Neutrophil (primary cell): Measurements from ENCODE around the gene SETD7.
"Not testable (repeated sequence)": the region's sequence is repeated elsewhere in the genome, so short reads cannot be mapped to it uniquely, and the experiment has no call there.

Experiments used
- H3K27ac ChIP-seq: fragments of 200-600 bp; sonication (generic); 2 replicates; pipeline ENCODE4 v1.5.1; 2016; ENCODE audit warnings: mild to moderate bottlenecking, moderate library complexity
- H3K27me3 ChIP-seq: fragments of 200-600 bp; sonication (generic); 2 replicates; pipeline ENCODE4 v1.6.0; 2016; ENCODE audit warnings: mild to moderate bottlenecking
- H3K36me3 ChIP-seq: fragments of 200-600 bp; sonication (generic); 2 replicates; pipeline ENCODE4 v1.5.1; 2017
- H3K4me1 ChIP-seq, 2 experiments: fragments of 200-600 bp in 1 of 2; sonication (generic) in 1 of 2; 1 replicate in 1 of 2; 2 replicates in 1 of 2; pipeline versions ENCODE4 v1.5.1 to v1.6.1; 2013 to 2016; ENCODE audit warnings: low read depth in 1 of 2, low read length in 1 of 2, mild to moderate bottlenecking in 1 of 2, moderate library complexity in 1 of 2; ENCODE audit not compliant: control insufficient read depth in 1 of 2, insufficient read depth in 1 of 2
- H3K4me3 ChIP-seq, 2 experiments: fragments of 200-600 bp in 1 of 2; sonication (generic) in 1 of 2; 1 replicate in 1 of 2; 2 replicates in 1 of 2; pipeline ENCODE4 v1.5.1; 2013 to 2016; ENCODE audit warnings: low read depth in 1 of 2, low read length in 1 of 2, mild to moderate bottlenecking in 1 of 2, moderate library complexity in 1 of 2
- H3K9me3 ChIP-seq: fragments of 200-600 bp; sonication (generic); 2 replicates; pipeline ENCODE4 v1.5.1; 2016
- TF ChIP-seq, protein P1 (sequence below): fragments of 200-600 bp; sonication (generic); IDR thresholded peaks from 2 replicates; pipeline ENCODE4 v1.5.1; 2016; ENCODE audit warnings: antibody characterized with exemption

The SETD7 gene

DNA sequence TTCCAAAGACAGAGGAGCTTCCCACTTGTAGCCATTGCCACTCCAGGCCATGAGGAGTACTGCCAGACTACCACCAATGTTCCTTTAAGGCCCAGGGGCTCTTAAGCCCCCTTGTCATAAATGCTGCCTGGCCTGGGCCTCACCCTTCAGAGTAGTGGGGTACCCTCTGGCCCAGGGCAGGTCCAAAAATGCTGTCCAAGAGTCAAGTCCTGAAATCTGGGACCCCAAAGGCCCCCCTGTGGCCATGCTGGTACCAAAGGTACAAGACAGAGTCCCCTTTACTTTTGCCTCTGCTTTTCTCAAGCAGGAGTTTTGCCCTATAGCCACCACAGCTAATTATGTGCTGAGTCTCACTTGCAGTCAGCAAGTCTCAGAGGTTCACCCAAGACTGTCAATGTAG is 85.7 kb downstream of the SETD7 start:
- no peaks in the 10 kb centered on the region for H3K27me3 ChIP-seq
- no peaks in the 10 kb centered on the region for H3K9me3 ChIP-seq
- TF ChIP-seq, protein P1, sequence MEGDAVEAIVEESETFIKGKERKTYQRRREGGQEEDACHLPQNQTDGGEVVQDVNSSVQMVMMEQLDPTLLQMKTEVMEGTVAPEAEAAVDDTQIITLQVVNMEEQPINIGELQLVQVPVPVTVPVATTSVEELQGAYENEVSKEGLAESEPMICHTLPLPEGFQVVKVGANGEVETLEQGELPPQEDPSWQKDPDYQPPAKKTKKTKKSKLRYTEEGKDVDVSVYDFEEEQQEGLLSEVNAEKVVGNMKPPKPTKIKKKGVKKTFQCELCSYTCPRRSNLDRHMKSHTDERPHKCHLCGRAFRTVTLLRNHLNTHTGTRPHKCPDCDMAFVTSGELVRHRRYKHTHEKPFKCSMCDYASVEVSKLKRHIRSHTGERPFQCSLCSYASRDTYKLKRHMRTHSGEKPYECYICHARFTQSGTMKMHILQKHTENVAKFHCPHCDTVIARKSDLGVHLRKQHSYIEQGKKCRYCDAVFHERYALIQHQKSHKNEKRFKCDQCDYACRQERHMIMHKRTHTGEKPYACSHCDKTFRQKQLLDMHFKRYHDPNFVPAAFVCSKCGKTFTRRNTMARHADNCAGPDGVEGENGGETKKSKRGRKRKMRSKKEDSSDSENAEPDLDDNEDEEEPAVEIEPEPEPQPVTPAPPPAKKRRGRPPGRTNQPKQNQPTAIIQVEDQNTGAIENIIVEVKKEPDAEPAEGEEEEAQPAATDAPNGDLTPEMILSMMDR = no peak

DNA sequence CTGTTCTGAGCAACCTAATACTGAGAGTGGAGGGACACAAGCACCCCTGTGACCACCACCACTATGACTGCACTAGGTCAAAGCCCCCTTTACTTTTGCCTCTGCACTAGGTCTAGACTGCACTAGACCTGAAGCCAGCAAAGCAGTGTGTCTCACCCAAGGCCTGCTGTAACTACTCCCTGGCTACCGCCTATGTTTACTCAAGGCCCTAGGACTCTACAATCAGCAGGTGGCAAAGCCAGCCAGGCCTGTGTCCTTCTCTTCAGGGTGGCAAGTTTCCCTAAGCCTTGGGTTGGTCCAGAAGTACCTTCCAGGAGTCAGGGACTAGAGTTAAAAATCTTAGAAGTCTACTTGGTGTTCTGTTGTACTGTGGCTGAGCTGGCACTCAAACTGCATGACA is 86.2 kb downstream of the SETD7 start:
- Histone ChIP-seq H3K4me1 (peaks cover 15 to 18% of the 10 kb centered on the region in 2 experiments), H3K27me3 (no peaks in the 10 kb centered on the region), H3K27ac (peak overlapping the region; percentile 73), H3K9me3 (no peaks in the 10 kb centered on the region), H3K36me3 (peaks cover 26% of the 10 kb centered on the region), H3K4me3 (no peak overlapping the region)
- TF ChIP-seq, protein P1 = no peak

More for the DNA sequence above, 85.7 kb downstream of the SETD7 start:
- Histone ChIP-seq H3K27ac (peak overlapping the region; percentile 73), H3K4me1 (peaks cover 15 to 18% of the 10 kb centered on the region in 2 experiments), H3K36me3 (peaks cover 29% of the 10 kb centered on the region), H3K4me3 (no peak overlapping the region)

DNA sequence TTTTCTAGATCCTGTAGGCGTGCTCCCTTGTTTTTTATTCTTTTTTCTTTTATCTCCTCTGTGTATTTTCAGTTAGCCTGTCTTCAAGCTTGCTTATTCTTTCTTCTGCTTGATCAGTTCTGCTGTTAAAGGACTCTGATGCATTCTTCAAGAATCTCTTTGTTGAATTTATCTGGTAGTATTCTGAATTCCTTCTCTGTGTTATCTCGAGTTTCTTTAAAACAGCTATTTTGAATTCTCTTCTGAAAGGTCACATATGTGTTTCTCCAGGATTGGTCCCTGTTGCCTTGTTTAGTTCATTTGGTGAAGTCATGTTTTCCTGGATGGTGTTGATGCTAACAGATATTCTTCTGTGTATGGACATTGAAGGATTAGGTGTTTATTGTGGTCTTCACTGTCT is 86.8 kb downstream of the SETD7 start:
- Histone ChIP-seq H3K4me3 (no peak overlapping the region), H3K4me1 (peaks cover 15 to 18% of the 10 kb centered on the region in 2 experiments), H3K27ac (no peak overlapping the region), H3K9me3 (no peaks in the 10 kb centered on the region), H3K36me3 (peaks cover 20% of the 10 kb centered on the region), H3K27me3 (no peaks in the 10 kb centered on the region)
- TF ChIP-seq, protein P1 = no peak

DNA sequence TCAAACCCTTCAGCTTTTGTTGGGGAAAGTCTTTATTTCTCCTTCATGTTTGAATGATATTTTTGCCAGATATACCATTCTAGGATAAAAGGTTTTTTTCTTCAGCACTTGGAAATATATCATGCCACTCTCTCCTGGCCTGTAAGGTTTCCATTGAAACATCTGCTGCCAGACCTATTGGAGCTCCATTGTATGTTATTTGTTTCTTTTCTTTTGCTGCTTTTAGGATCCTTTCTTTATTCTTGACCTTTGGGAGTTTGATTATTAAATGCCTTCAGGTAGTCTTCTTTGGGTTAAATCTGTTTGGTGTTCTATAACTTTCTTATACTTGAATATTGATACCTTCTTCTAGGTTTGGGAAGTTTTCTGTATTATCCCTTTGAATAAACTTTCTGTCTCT is 87.3 kb downstream of the SETD7 start:
- not testable (repeated sequence) for H3K9me3 ChIP-seq, H3K4me3 ChIP-seq, H3K27me3 ChIP-seq, H3K27ac ChIP-seq
- H3K36me3 ChIP-seq = peaks cover 15% of the 10 kb centered on the region
- H3K4me1 ChIP-seq = peaks cover 15 to 18% of the 10 kb centered on the region in 2 experiments

DNA sequence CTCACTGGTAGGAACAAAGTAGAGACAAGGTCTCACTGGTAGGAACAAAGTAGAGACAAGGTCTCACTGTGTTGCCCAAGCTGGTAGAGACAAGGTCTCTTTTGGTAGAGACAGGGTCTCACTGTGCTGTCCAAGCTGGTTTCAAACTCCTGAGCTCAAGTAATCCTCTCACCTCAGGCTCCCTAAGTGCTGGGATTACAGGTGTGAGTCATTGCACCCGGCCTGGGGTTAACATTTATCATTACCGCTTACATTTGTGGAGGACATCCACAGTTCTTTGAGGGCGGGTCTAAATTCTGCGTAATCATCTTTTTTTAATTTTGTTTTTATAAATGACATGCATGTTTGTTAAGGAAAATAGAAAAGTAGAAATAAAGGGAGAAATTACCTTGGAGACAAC is 90.1 kb downstream of the SETD7 start:
- Histone ChIP-seq H3K27ac (no peak overlapping the region), H3K4me1 (peaks cover 22 to 34% of the 10 kb centered on the region in 2 experiments), H3K4me3 (no peak overlapping the region), H3K27me3 (no peaks in the 10 kb centered on the region), H3K36me3 (peaks cover 6% of the 10 kb centered on the region), H3K9me3 (no peaks in the 10 kb centered on the region)
- TF ChIP-seq, protein P1 = no peak

DNA sequence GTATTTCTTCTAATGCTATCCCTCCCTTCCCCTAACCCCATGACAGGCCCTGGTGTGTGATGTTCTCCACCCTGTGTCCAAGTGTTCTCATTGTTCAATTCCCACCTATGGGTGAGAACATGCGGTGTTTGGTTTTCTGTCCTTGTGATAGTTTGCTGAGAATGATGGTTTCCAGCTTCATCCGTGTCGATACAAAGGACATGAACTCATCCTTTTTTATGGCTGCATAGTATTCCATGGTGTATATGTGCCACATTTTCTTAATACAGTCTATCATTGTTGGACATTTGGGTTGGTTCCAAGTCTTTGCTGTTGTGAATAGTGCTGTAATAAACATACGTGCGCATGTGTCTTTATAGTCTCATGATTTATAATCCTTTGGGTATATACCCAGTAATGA is 91.5 kb downstream of the SETD7 start:
- not testable (repeated sequence) for H3K4me3 ChIP-seq, H3K27ac ChIP-seq, H3K27me3 ChIP-seq, H3K36me3 ChIP-seq, H3K9me3 ChIP-seq
- peaks cover 25 to 34% of the 10 kb centered on the region in 2 experiments for H3K4me1 ChIP-seq
